Gastroesophageal sphincter (tissue), 2 donors: Measurements from ENCODE around the gene ERMP1.

Experiments used
- EP300 ChIP-seq: sonication (generic); formaldehyde crosslinking; IDR thresholded peaks from one replicate; pipeline ENCODE4 v1.6.1; 2017; ENCODE audit warnings: antibody characterized with exemption, mild to moderate bottlenecking
- POLR2A ChIP-seq, 2 donors: fragments of 450-650 bp; IDR thresholded peaks; one replicate each; pipeline ENCODE4 v1.6.1; 2017; ENCODE audit warnings: antibody characterized with exemption in 2 of 2, mild to moderate bottlenecking in 2 of 2, moderate library complexity in 1 of 2

GRCh38 chr9:5858833-5859232, 25.9 kb upstream of the ERMP1 start:
- TF ChIP-seq POLR2A (IDR thresholded peaks at IDR 0.05) (no peak), EP300 (no peak)
